Thyroid gland (tissue), 4 donors: Measurements from ENCODE around the gene CELSR2.

ENCODE experiments used
- CTCF ChIP-seq, 6 experiments: fragments of 200-600 bp in 3 of 6; fragments of 450-650 bp in 3 of 6; sonication (generic) in 3 of 6; IDR thresholded peaks; one replicate each; pipeline ENCODE4 v1.5.1; 2016 to 2019; ENCODE audit warnings: antibody characterized with exemption in 6 of 6, mild to moderate bottlenecking in 2 of 6, inconsistent platforms in 1 of 6, moderate library complexity in 1 of 6
- POLR2A ChIP-seq, 2 donors: fragments of 450-650 bp; IDR thresholded peaks; one replicate each; pipeline ENCODE4 v1.6.1; 2017; ENCODE audit warnings: antibody characterized with exemption in 2 of 2, mild to moderate bottlenecking in 2 of 2, moderate library complexity in 1 of 2

- TF ChIP-seq POLR2A (IDR thresholded peaks at IDR 0.05) (no peak), CTCF (IDR thresholded peaks at IDR 0.05) (no peak)
These were observed 40.9 kb upstream of the CELSR2 start for GRCh38 chr1:109208394-109208793.
